Keratinocyte (primary cell): ENCODE measurements around the gene ZNF524. TPM values are rescaled to one million over a fixed set of nuclear protein-coding genes. Genes with fewer than 3 reads are reported as not detected.
A peak's percentile ranks its signal among the peaks of the same experiment; 100 is the strongest.

Experiments used
- DNase-seq: peaks from one replicate; pipeline ENCODE4 v3.0.0-alpha.2; 2011; ENCODE audit warnings: low read depth, missing footprints, low spot score
- FAIRE-seq: peaks from 2 replicates; lab custom pipeline; 2011; peaks lifted over from hg19 to GRCh38; lab: Jason Lieb, UNC
- H2AFZ ChIP-seq: 2 replicates; pipeline ENCODE4 v1.6.0; 2012; ENCODE audit warnings: low read length, control low read depth, inconsistent platforms; ENCODE audit not compliant: control insufficient read depth
- H3K27ac ChIP-seq: 2 replicates; pipeline ENCODE4 v1.5.1; 2011; ENCODE audit warnings: low read length; ENCODE audit not compliant: control insufficient read depth, insufficient read depth
- H3K27me3 ChIP-seq: 3 replicates; pipeline ENCODE4 v1.6.0; 2011; ENCODE audit warnings: low read length; ENCODE audit not compliant: control insufficient read depth, insufficient read depth; ENCODE audit errors: extremely low read depth
- H3K36me3 ChIP-seq, 2 experiments: 2 replicates in 1 of 2; 3 replicates in 1 of 2; pipeline ENCODE4 v1.5.1; 2011; ENCODE audit warnings: low read length in 2 of 2, mild to moderate bottlenecking in 1 of 2; ENCODE audit not compliant: control insufficient read depth in 2 of 2, insufficient read depth in 2 of 2; ENCODE audit errors: extremely low read depth in 1 of 2
- H3K4me1 ChIP-seq: 3 replicates; pipeline ENCODE4 v1.5.1; 2011; ENCODE audit warnings: low read length; ENCODE audit not compliant: control insufficient read depth, insufficient read depth; ENCODE audit errors: extremely low read depth
- H3K4me2 ChIP-seq: 3 replicates; pipeline ENCODE4 v1.6.0; 2011; ENCODE audit warnings: low read depth, low read length; ENCODE audit not compliant: control insufficient read depth, insufficient read depth; ENCODE audit errors: extremely low read depth
- H3K4me3 ChIP-seq, 3 experiments: fragments of 200-600 bp in 1 of 3; sonication (generic) in 1 of 3; 2 replicates in 2 of 3; 3 replicates in 1 of 3; pipeline ENCODE4 v1.5.1; 2011 to 2016; ENCODE audit warnings: low read length in 3 of 3, mild to moderate bottlenecking in 3 of 3, control low read depth in 2 of 3, inconsistent platforms in 1 of 3, low read depth in 1 of 3, mixed read lengths in 1 of 3, mixed run types in 1 of 3, moderate library complexity in 1 of 3; ENCODE audit not compliant: control insufficient read depth in 2 of 3, insufficient read depth in 2 of 3; ENCODE audit errors: extremely low read depth in 1 of 3
- H3K79me2 ChIP-seq: 2 replicates; pipeline ENCODE4 v1.6.0; 2012; ENCODE audit warnings: low read length; ENCODE audit not compliant: control insufficient read depth, insufficient read depth
- H3K9ac ChIP-seq: 3 replicates; pipeline ENCODE4 v1.6.0; 2011; ENCODE audit warnings: low read length; ENCODE audit not compliant: control insufficient read depth, insufficient read depth; ENCODE audit errors: extremely low read depth
- H3K9me1 ChIP-seq: 3 replicates; pipeline ENCODE4 v1.6.0; 2011; ENCODE audit warnings: low read length; ENCODE audit not compliant: control insufficient read depth, insufficient read depth; ENCODE audit errors: extremely low read depth
- H3K9me3 ChIP-seq: 2 replicates; pipeline ENCODE4 v1.5.1; 2012; ENCODE audit warnings: low read depth, low read length; ENCODE audit not compliant: control insufficient read depth
- H4K20me1 ChIP-seq: 3 replicates; pipeline ENCODE4 v1.6.0; 2011; ENCODE audit warnings: low read length; ENCODE audit not compliant: control insufficient read depth, insufficient read depth; ENCODE audit errors: extremely low read depth
- CTCF ChIP-seq, 3 experiments: IDR thresholded peaks in 1 of 3; conservative IDR thresholded peaks in 1 of 3; optimal IDR thresholded peaks in 1 of 3; 2 replicates in 2 of 3; 3 replicates in 1 of 3; pipeline versions ENCODE3 to v1.5.1; 2011; ENCODE audit warnings: low read length in 3 of 3, mild to moderate bottlenecking in 3 of 3, moderate library complexity in 2 of 3, control low read depth in 1 of 3, inconsistent platforms in 1 of 3; ENCODE audit not compliant: insufficient read depth in 2 of 3; ENCODE audit errors: extremely low read depth in 1 of 3
- EZH2 ChIP-seq: IDR thresholded peaks from one replicate; pipeline ENCODE4 v1.6.1; 2012; ENCODE audit warnings: inconsistent platforms, mild to moderate bottlenecking, low read length, moderate library complexity
- dilution Hi-C: fragments of 300-500 bp; cut with MboI; formaldehyde crosslinking; loops from one replicate; pipeline ENCODE4 v1.7.0; 2020; ENCODE audit warnings: low sequenced_read_pairs; ENCODE audit not compliant: extremely low pct_ligation_motif_present
- polyA plus RNA-seq, 5 experiments: library from polyadenylated mRNA; depleted of rRNA in 3 of 5; stranded (reverse) in 3 of 5; stranded (forward) in 1 of 5; unstranded in 1 of 5; fragments of >200 nt; gene quantifications; 1 replicate in 1 of 5; 2 replicates in 3 of 5; 3 replicates in 1 of 5; pipeline versions ENCODE4 v1.2.1 to v1.2.3, GENCODE V29; 2011 to 2012; ENCODE audit warnings: missing spikeins in 2 of 5, low read depth in 1 of 5, low replicate concordance in 1 of 5

The ZNF524 gene
- polyA plus RNA-seq, 1 donor (not counting 4 experiments of a cell fraction or from before 2014, with no cell fraction given), result 2.6 TPM

- no peaks in the 10 kb centered on the region for H3K9me3 ChIP-seq
- H3K4me2 ChIP-seq, result peak overlapping the region; percentile 98
- H3K79me2 ChIP-seq, result peaks cover 34% of the 10 kb centered on the region
- H3K9me1 ChIP-seq, result peaks cover 2% of the 10 kb centered on the region
- no peaks in the 10 kb centered on the region for H4K20me1 ChIP-seq
- peaks cover 0 to 2% of the 10 kb centered on the region in 2 experiments for H3K36me3 ChIP-seq
- peaks cover 19% of the 10 kb centered on the region for H3K4me1 ChIP-seq
- FAIRE-seq, result no peak
- TF ChIP-seq CTCF (optimal IDR thresholded peaks at IDR 0.05 in 1 of 3, IDR thresholded peaks at IDR 0.05 in 1 of 3, conservative IDR thresholded peaks at IDR 0.05 in 1 of 3; ENCODE audit: extremely low read depth in 1 of 3, insufficient read depth in 2 of 3, low read length in 3 of 3) (no peak), EZH2 (no peak)
- no peak for DNase-seq
- H3K4me3 ChIP-seq, result peak overlapping the region; percentile 88 to 99 (median 95)
- dilution Hi-C loops, result no loop called here
- H2AFZ ChIP-seq, result peak overlapping the region; percentile 76
- H3K27me3 ChIP-seq, result no peaks in the 10 kb centered on the region
- peak overlapping the region; percentile 99 for H3K9ac ChIP-seq
- H3K27ac ChIP-seq, result peak overlapping the region; percentile 94
Observed at GRCh38 chr19:55635334-55635717, 35.2 kb downstream of the ZNF524 start.

GRCh38 chr19:55635856-55636440, 35.9 kb downstream of the ZNF524 start:
- DNase-seq, result no peak
- Histone ChIP-seq H3K9ac (peak overlapping the region; percentile 99), H3K4me2 (peak overlapping the region; percentile 98), H3K27ac (peak overlapping the region; percentile 94), H3K9me3 (no peaks in the 10 kb centered on the region), H2AFZ (no peak overlapping the region), H3K9me1 (peaks cover 2% of the 10 kb centered on the region), H4K20me1 (no peaks in the 10 kb centered on the region), H3K36me3 (peaks cover 0 to 2% of the 10 kb centered on the region in 2 experiments), H3K27me3 (no peaks in the 10 kb centered on the region), H3K4me1 (peaks cover 21% of the 10 kb centered on the region), H3K4me3 (peak overlapping the region; percentile 88 to 99 (median 95)), H3K79me2 (peaks cover 34% of the 10 kb centered on the region)
- no peak for FAIRE-seq
- no peak for TF ChIP-seq EZH2
- TF ChIP-seq CTCF (optimal IDR thresholded peaks at IDR 0.05 in 1 of 3, IDR thresholded peaks at IDR 0.05 in 1 of 3, conservative IDR thresholded peaks at IDR 0.05 in 1 of 3; ENCODE audit: extremely low read depth in 1 of 3, insufficient read depth in 2 of 3, low read length in 3 of 3), result no peak
- dilution Hi-C loops, result no loop called here
